ENCODE results near the gene SEMA6A.

GRCh38 chr5:116442931-116443551, 131.6 kb downstream of the SEMA6A start:
- TF ChIP-seq CTCF (IDR thresholded peaks at IDR 0.05; ENCODE audit: insufficient read depth, low read length) (no peak), POLR2AphosphoS5 (IDR thresholded peaks at IDR 0.05; ENCODE audit: low read depth) (no peak)
